SU-DHL-6 (cell line): ENCODE results near the gene CASQ2.

Experiments used
- CTCF ChIP-seq: fragments of 200-600 bp; sonication (generic); IDR thresholded peaks from one replicate; pipeline ENCODE4 v1.5.1; 2017; ENCODE audit warnings: antibody characterized with exemption, mild to moderate bottlenecking, low read length, moderate library complexity; ENCODE audit not compliant: insufficient read depth, poor library complexity, severe bottlenecking
- EZH2phosphoT487 ChIP-seq: fragments of 200-600 bp; sonication (generic), shearing (Covaris generic); conservative IDR thresholded peaks from 2 replicates; pipeline ENCODE4 v1.6.1; 2018; ENCODE audit warnings: mild to moderate bottlenecking, antibody characterized with exemption, low read length, moderate library complexity, mixed read lengths

- TF ChIP-seq CTCF (no peak), EZH2phosphoT487 (no peak)
Observed at GRCh38 chr1:115670476-115671175, 97.9 kb downstream of the CASQ2 start.
